GM12801 (cell line): Measurements from ENCODE around the gene KMT2C.

Source experiments
- TF ChIP-seq, protein P1 (sequence below): IDR thresholded peaks from one replicate; pipeline ENCODE4 v1.5.1; 2011; ENCODE audit warnings: control low read depth; ENCODE audit not compliant: insufficient read length; ENCODE audit errors: extremely low read depth

KMT2C gene

DNA sequence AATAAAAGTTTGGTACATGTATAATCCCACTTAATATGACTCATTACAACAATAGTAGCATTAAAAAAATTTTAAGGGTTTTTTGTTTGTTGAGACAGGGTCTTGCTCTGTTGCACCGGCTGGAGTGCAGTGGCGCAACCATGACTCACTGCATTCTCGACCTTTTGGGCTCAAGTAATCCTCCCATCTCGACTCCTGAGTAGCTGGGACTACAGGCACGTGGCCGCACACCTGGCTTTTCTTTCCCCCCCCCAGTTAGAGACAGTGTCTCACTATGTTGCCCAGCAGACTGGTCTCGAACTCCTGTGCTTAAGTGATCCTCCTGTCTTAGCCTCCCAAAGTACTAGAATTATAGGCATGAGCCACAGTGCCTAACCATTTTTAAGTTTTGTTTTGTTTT, 40.7 kb downstream of the KMT2C start:
- TF ChIP-seq, protein P1, sequence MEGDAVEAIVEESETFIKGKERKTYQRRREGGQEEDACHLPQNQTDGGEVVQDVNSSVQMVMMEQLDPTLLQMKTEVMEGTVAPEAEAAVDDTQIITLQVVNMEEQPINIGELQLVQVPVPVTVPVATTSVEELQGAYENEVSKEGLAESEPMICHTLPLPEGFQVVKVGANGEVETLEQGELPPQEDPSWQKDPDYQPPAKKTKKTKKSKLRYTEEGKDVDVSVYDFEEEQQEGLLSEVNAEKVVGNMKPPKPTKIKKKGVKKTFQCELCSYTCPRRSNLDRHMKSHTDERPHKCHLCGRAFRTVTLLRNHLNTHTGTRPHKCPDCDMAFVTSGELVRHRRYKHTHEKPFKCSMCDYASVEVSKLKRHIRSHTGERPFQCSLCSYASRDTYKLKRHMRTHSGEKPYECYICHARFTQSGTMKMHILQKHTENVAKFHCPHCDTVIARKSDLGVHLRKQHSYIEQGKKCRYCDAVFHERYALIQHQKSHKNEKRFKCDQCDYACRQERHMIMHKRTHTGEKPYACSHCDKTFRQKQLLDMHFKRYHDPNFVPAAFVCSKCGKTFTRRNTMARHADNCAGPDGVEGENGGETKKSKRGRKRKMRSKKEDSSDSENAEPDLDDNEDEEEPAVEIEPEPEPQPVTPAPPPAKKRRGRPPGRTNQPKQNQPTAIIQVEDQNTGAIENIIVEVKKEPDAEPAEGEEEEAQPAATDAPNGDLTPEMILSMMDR = no peak

DNA sequence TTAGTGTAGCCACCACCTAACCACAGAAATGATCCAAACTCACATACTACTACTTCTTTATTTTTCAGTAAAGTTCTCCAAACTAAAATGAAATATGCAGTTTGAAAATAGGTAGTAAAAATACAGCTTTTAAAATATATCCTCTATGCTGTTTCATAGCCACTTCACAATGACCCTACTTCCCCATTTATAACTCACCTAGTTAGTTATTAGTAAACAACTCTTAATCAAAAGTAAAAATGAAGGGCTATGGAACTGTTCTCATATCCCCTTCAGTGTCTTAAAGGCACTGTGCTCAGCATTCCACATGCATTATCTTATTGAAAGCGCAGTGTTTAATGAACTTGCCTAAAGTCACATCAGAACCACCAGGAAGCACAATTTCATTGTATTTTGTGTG, 43.5 kb downstream of the KMT2C start:
- TF ChIP-seq, protein P1 = no peak

DNA sequence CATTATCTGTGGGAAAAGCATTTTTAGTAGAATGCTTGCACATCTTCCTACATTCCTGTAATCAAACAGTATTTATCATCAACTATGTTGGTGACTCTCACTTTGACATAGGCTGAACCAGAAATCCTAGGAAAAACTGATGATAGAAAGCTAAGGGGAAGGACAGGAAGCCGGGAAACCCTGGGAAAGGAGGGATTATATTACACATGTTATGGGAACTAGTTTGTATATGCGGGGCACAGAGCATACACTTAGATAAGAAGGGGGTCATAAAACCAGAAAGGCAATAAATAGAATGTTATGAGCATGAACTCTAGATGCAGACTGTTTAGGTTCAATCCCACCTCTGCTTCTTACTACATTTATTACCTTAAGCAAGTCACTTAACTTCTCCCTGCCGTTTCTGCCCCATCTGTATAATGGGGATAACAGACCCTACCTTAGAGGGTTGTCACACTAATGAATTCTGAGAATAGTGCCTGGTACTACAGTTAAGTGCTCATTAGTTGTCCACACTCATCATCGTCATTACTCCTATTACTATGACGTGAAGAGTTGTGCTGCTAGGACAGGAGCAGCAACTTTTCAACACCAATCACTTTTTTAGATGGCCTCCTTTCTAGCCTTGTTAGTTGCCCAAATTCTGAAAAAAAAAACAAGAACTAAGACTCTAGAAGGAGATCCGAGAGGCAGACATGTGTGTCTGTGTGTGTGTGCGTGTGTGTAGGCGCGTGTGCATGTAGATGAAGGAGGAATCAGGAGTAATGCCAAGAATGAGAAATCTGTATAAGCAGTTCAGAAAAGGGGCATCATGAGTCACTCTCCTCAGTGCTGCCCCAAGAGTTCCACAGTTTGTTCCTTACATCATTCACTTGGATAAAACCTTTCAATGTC, 52.2 kb downstream of the KMT2C start:
- TF ChIP-seq, protein P1 = no peak

DNA sequence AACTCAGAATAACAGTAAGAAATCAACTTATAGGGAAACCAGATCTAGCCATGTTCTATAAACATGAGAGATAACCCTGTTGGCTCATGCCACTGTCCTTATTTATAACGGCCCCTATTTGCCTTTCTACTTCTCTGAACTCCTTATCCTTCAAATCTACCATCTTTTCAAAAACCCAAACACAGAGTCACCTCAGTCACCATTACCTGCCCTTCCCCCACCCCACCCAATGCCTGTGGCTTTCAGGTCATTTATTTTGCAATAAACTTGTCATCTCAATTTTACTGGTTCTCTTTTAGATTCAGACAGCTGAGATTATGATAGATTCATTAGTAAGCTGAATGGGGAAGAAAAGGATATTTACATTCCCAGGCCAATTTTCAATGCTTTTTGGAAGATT, 53.6 kb downstream of the KMT2C start:
- TF ChIP-seq, protein P1 = no peak

DNA sequence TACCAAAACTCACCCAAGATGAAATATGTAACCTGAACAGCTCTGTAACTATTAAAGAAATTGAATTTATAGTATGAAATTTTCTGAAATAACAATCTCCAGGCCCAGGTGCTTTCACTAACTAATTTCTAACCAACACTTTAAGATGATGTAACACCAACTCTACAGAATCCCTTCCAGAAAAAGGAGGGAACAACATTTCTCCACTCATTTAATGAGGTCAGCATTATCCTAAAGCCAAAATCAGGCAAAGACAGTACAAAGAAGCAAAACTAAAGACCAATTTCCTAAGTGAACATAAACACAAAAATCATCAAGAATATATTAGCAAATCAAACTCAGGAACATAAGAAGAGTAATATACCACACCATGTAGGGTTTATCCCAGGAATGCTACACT, 65.5 kb downstream of the KMT2C start:
- TF ChIP-seq, protein P1 = no peak

DNA sequence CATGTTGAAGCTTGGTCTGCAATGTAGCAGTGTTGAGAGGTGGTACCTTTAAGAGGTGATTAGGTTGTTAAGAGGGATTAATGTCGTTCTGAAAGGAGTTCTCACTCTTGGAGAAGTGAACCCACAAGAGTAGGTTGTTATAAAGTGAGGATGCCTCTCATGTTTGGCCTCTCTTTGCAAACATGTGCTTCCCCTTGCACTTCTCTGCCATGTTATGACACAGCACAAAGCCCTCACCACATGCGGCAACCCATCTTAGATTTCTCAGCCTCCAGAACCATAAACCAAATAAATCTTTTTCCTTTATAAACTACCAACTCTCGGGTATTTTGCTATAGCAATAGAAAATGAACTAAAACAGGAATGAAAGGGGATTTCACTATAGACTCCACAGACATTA, 66.3 kb downstream of the KMT2C start:
- TF ChIP-seq, protein P1 = no peak

DNA sequence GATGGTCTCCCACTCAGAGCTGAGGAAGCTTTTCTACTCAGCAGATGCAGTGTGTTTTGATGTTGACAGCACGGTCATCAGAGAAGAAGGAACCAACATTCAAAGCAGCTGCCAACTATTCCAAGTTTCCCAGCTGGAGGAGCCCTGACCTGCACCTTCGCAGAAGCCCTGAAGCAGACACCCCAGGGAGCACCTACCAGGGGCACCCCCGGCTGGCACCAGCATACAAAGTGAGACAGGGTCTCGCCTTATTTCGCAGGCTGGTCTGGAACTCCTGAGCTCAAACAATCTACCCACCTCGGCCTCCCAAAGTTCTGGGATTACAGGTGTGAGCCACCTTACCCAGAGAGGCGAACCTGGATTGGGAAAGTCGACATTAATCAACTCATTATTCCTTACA, 68.6 kb downstream of the KMT2C start:
- TF ChIP-seq, protein P1 = no peak
